Panc1 (cell line): Measurements from ENCODE around the gene APPL2. TPM values are rescaled to one million over a fixed set of nuclear protein-coding genes. Genes with fewer than 3 reads are reported as not detected.

ENCODE experiments used
- ATAC-seq: fragments of 200-7000 bp; cut with Tn5 transposase; 2 replicates; pipeline ENCODE4 v1.9.1; 2020; ENCODE audit warnings: mild to moderate bottlenecking, moderate library complexity
- BruUV-seq: library from RNA; stranded (reverse); fragments of 400-500 nt; replicated peaks from 2 replicates; lab custom pipeline; 2021; lab: Mats Ljungman, UMichigan
- CTCF ChIA-PET: fragments of 300-600 bp; sonication (Branson Sonifier 250); formaldehyde crosslinking; loops from one replicate; lab custom pipeline; 2022; ENCODE audit warnings: antibody characterized with exemption; lab: Charles Lee
- POLR2A ChIA-PET: fragments of 300-600 bp; sonication (Branson Sonifier 250); formaldehyde crosslinking; loops from one replicate; lab custom pipeline; 2022; ENCODE audit warnings: antibody characterized with exemption; lab: Charles Lee
- DNase-seq: peaks from one replicate; pipeline ENCODE4 v3.0.0-alpha.2; 2010; ENCODE audit warnings: low read depth, low spot score
- H3K27ac ChIP-seq: 2 replicates; pipeline ENCODE4 v1.5.1; 2011; ENCODE audit warnings: mild to moderate bottlenecking, low read length, inconsistent platforms
- H3K27me3 ChIP-seq: fragments of 200-500 bp; sonication (Bioruptor generic); 2 replicates; pipeline ENCODE4 v1.6.0; 2014; ENCODE audit warnings: low read length, inconsistent platforms; ENCODE audit not compliant: control insufficient read depth, insufficient read depth
- H3K36me3 ChIP-seq: fragments of 200-500 bp; sonication (Bioruptor generic); 2 replicates; pipeline ENCODE4 v1.5.1; 2014; ENCODE audit warnings: inconsistent platforms, mild to moderate bottlenecking, low read length, moderate library complexity; ENCODE audit not compliant: control insufficient read depth, insufficient read depth
- H3K4me1 ChIP-seq: 2 replicates; pipeline ENCODE4 v1.5.1; 2011; ENCODE audit warnings: inconsistent platforms, mild to moderate bottlenecking, low read length, moderate library complexity; ENCODE audit not compliant: control insufficient read depth, insufficient read depth
- H3K4me3 ChIP-seq, 2 experiments: 2 replicates each; pipeline ENCODE4 v1.5.1; 2011 to 2012; ENCODE audit warnings: low read depth in 2 of 2, low read length in 2 of 2, mild to moderate bottlenecking in 2 of 2, inconsistent platforms in 1 of 2, moderate library complexity in 1 of 2
- H3K9me3 ChIP-seq: fragments of 200-500 bp; sonication (Bioruptor generic); 2 replicates; pipeline ENCODE4 v1.5.1; 2014; ENCODE audit warnings: low read depth, mild to moderate bottlenecking, inconsistent platforms, low read length, moderate library complexity; ENCODE audit not compliant: control insufficient read depth, insufficient read depth
- POLR2AphosphoS5 ChIP-seq: IDR thresholded peaks from 2 replicates; pipeline ENCODE4 v1.6.1; 2012; ENCODE audit warnings: mild to moderate bottlenecking, low read depth, low read length, moderate library complexity
- SIN3A ChIP-seq: IDR thresholded peaks from 2 replicates; pipeline ENCODE4 v1.6.1; 2012; ENCODE audit warnings: low read depth, mild to moderate bottlenecking, low read length, moderate library complexity, borderline replicate concordance; ENCODE audit not compliant: insufficient read depth
- TCF7L2 ChIP-seq: IDR thresholded peaks from 2 replicates; pipeline ENCODE4 v1.6.1; 2011; ENCODE audit warnings: mild to moderate bottlenecking, low read depth, low read length, inconsistent platforms
- in situ Hi-C: cut with HindIII; loops from 2 replicates; pipeline ENCODE4 v1.10.0; 2016; ENCODE audit warnings: low sequenced_read_pairs, low pct_unique_long_range_greater_than_20kb
- intact Hi-C: fragments of 100-400 bp; cut with micrococcal nuclease; formaldehyde crosslinking; loops from one replicate; pipeline ENCODE4 v1.10.0; 2022; ENCODE audit not compliant: unreplicated experiment
- total RNA-seq: library from RNA; stranded (reverse); gene quantifications from one replicate; pipeline ENCODE4 v1.2.1, GENCODE V29; 2021; ENCODE audit not compliant: unreplicated experiment
- TF ChIP-seq, protein P1 (sequence below), 2 experiments: IDR thresholded peaks; 2 replicates each; pipeline ENCODE4 v1.6.1; 2011 to 2012; ENCODE audit warnings: low read depth in 2 of 2, control low read depth in 1 of 2, low read length in 1 of 2, mild to moderate bottlenecking in 1 of 2, moderate library complexity in 1 of 2; ENCODE audit not compliant: insufficient read depth in 1 of 2
- TF ChIP-seq, protein P2 (sequence below): fragments of 450-650 bp; IDR thresholded peaks from 2 replicates; pipeline ENCODE4 v1.5.1; 2017; ENCODE audit warnings: mild to moderate bottlenecking

The APPL2 gene
- total RNA-seq, 1 experiment from 2014 or later, result 21.2 TPM

DNA sequence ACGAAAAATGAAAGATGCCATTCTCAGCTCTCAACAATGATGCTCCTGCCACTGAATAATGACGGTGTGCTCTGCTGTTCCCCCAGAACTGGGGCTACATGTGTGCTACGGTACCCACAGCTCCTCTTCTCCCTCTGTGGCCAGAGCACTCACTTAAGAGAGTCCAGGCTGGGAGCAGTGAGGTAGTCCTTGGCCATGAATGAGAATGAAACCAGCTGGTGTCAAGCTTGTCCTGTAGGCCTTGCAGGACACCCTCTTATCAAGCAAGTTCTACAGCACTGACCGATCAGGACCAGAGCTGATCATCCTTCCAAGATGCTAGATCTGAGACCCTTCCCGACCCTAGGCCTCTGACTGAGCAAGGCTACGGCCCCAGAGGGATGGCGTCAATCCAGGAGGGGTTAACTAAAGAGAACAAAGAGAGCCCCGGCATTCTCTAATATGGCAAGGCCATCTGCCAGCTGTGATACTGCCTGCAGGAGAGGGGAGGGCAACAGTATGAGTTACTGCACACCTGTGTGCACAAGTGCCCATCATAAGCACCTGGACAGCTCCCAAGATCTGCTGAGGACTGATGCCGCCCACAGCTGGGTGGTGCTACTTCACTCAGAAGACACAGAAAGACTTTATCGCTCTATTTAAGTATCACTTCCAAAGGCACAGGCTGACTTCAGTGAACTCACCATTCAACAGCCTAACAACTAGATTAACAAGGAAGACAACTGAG, 30.5 kb downstream of the APPL2 start:
- BruUV-seq, result no TSS peak
- ChIA-PET CTCF (no interaction called here), POLR2A (no interaction called here)
- Histone ChIP-seq H3K9me3 (no peaks in the 10 kb centered on the region), H3K27ac (no peak overlapping the region), H3K4me1 (no peaks in the 10 kb centered on the region), H3K4me3 (no peak overlapping the region), H3K36me3 (no peaks in the 10 kb centered on the region; the same call in 1 of the 2 replicates), H3K27me3 (no peaks in the 10 kb centered on the region)
- 0 out of 2 replicates have a peak, but pooled peaks have one; percentile 40 for ATAC-seq
- no peak for DNase-seq
- no peak for TF ChIP-seq TCF7L2
- TF ChIP-seq, protein P1, sequence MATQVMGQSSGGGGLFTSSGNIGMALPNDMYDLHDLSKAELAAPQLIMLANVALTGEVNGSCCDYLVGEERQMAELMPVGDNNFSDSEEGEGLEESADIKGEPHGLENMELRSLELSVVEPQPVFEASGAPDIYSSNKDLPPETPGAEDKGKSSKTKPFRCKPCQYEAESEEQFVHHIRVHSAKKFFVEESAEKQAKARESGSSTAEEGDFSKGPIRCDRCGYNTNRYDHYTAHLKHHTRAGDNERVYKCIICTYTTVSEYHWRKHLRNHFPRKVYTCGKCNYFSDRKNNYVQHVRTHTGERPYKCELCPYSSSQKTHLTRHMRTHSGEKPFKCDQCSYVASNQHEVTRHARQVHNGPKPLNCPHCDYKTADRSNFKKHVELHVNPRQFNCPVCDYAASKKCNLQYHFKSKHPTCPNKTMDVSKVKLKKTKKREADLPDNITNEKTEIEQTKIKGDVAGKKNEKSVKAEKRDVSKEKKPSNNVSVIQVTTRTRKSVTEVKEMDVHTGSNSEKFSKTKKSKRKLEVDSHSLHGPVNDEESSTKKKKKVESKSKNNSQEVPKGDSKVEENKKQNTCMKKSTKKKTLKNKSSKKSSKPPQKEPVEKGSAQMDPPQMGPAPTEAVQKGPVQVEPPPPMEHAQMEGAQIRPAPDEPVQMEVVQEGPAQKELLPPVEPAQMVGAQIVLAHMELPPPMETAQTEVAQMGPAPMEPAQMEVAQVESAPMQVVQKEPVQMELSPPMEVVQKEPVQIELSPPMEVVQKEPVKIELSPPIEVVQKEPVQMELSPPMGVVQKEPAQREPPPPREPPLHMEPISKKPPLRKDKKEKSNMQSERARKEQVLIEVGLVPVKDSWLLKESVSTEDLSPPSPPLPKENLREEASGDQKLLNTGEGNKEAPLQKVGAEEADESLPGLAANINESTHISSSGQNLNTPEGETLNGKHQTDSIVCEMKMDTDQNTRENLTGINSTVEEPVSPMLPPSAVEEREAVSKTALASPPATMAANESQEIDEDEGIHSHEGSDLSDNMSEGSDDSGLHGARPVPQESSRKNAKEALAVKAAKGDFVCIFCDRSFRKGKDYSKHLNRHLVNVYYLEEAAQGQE (IDR thresholded peaks at IDR 0.05; ENCODE audit: insufficient read depth in 1 of 2, low read depth in 2 of 2, low read length in 1 of 2), result 0 out of 4 replicates have a peak, but pooled peaks of 1 of the 2 experiments have one; percentile 25
- intact Hi-C loops, result no loop called here
- in situ Hi-C loops, result no loop called here

DNA sequence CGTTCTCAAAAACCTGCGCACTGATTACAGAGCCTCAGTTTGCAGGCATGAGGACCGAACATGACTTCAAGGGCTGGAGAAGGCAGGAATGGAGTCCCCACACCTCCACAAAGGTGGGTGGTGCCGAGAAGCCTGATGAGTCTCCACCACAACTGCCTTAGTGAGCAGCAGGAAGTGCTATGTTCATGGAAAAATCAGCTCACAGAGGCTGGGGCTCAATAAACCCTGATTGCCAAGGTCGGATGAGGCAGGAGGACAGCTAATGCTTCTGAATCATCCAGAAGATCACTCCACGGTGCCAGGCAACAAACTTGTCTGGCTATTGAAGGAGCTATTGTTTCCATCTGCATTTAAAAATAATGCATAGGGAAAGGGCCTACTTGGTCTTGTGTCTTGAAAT, 31.1 kb downstream of the APPL2 start:
- DNase-seq, result no peak
- no peaks in the 10 kb centered on the region for H3K9me3 ChIP-seq
- CTCF ChIA-PET, result no interaction called here
- no peak overlapping the region for H3K27ac ChIP-seq
- TF ChIP-seq SIN3A (no peak), POLR2AphosphoS5 (no peak), TCF7L2 (no peak)
- TF ChIP-seq, protein P1 (IDR thresholded peaks at IDR 0.05; ENCODE audit: insufficient read depth in 1 of 2, low read depth in 2 of 2, low read length in 1 of 2), result no peak
- TF ChIP-seq, protein P2, sequence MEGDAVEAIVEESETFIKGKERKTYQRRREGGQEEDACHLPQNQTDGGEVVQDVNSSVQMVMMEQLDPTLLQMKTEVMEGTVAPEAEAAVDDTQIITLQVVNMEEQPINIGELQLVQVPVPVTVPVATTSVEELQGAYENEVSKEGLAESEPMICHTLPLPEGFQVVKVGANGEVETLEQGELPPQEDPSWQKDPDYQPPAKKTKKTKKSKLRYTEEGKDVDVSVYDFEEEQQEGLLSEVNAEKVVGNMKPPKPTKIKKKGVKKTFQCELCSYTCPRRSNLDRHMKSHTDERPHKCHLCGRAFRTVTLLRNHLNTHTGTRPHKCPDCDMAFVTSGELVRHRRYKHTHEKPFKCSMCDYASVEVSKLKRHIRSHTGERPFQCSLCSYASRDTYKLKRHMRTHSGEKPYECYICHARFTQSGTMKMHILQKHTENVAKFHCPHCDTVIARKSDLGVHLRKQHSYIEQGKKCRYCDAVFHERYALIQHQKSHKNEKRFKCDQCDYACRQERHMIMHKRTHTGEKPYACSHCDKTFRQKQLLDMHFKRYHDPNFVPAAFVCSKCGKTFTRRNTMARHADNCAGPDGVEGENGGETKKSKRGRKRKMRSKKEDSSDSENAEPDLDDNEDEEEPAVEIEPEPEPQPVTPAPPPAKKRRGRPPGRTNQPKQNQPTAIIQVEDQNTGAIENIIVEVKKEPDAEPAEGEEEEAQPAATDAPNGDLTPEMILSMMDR, result no peak
- POLR2A ChIA-PET, result no interaction called here
- H3K4me1 ChIP-seq, result no peaks in the 10 kb centered on the region
- ATAC-seq, result no peak; the same call in 1 of the 2 replicates
- in situ Hi-C loops (no loop called here), intact Hi-C loops (no loop called here)
- H3K4me3 ChIP-seq, result no peak overlapping the region
- no peaks in the 10 kb centered on the region; the same call in 1 of the 2 replicates for H3K36me3 ChIP-seq
- no peaks in the 10 kb centered on the region for H3K27me3 ChIP-seq
- BruUV-seq, result no TSS peak
